AG08396 (cell line): ENCODE results near the gene LRRC32.

ENCODE experiments used
- DNase-seq: peaks from one replicate; pipeline ENCODE4 v3.0.0; 2012; ENCODE audit warnings: low spot score, mixed read lengths

LRRC32 gene

GRCh38 chr11:76678321-76678720 is 7.8 kb upstream of the LRRC32 start:
- no peak for DNase-seq

GRCh38 chr11:76677458-76677765 is 6.9 kb upstream of the LRRC32 start:
- DNase-seq, result no peak

- no peak for DNase-seq
Observed at GRCh38 chr11:76676636-76677457, 6.3 kb upstream of the LRRC32 start.

DNA sequence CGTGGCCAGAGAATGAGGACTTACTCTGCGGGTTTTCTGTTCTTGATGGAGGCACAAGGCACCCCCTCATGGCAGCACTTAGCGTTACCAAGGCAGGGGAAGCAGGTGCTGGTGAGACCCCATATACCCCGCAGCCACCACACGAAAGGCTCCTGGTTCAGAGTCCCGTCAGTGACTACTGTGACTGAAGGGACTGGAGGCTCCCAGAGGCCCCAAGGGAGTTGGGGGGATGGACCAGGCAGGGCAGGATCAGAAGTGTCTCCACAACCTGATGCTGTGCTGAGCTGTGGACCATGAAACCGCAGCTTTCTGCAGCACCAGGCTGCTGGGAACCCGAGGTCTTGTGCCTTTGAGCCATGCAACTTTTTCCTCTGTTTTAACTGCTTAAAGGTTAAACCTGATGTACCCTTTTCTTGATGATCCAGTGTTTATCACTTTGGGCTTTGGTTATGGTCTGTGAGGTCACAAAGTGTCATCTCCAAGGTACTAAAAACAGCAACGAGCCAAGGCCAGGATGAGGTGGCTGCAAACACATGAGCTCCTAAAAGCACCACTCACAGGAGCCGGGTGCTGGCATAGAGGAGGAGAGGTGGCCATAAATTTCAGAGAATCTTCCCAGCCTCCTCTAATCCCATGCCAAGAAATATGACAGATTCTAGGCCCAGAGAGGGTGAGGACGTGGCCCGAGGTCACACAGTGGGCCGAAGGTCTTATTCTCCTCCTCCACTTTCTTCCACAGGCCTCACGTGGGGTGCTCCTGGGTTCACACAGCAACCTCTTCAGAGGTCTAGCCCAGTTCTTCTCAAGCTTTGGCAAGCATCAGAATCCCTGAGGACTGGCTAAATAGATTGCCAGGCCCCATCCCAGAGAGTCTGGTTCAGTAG is 4.2 kb upstream of the LRRC32 start:
- DNase-seq, result no peak

GRCh38 chr11:76673176-76674142 is 2.9 kb upstream of the LRRC32 start:
- no peak for DNase-seq

DNA sequence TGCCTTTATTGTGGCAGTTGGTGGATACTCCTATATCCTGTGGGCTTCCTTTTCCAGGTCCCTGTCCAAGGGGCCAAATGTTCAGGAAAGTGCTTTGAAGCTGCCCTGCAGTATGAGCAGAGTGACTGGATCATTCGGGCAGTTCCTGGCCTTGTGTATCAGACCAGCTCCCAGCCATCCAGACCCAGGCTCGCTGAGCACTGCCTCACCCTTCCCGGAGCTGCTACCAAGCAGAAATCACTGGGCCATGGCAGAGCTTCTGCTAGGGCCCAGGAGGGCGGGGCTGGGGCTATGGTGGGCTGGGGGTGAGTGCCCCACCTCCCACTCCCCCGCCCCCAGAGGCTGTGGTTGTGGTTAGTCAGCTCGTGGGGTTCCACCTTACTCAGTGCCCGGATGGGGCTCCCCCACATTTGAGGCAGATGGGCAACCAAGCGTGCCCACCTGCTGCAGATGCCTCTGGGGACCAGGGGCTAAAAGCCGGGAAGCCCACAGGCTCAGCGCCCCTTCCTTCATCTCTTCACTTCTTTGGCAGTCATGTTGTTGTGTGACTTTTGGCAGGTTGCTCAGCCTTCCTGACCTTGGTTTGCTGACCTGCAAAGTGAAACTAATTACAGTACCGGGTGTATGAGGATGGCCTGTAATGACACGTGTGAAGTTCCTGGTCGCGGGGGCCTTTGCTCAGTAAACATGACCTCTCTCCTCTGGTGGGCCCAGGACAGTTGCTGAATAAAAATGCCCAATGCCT is 2.1 kb upstream of the LRRC32 start:
- DNase-seq, result no peak

DNA sequence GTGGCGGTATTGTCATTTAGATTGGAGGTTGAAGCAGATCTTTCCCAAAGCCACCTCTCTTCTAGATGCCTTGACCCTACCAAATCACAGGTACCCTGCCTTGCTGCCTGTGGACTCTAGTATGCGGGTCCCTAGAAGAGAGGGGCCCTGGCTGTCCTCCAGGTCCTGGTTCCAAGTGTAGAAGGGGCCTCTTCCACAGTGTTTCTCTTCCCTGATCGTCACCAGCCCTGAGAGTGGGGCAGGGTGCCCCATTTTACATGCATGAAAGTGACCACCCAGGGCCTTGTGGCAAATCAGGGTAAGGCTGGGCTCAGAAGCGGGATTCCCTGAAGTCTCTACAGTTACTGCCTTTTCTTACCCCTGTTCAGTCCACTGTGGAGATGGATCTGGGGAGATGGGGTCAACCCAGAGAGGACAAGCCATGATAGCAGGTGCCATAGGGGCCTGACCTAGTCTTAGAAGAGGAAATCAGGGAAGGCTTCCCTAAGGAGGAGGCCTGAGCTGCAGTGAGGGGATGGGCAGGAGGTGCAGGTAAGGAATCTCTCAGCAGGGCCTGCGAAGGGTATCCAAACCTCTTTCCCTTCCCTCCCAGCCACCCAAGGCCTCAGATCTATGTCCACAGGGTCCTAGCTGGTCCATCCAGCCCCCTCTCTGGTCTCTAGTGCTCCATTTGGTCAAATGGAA is 1.2 kb upstream of the LRRC32 start:
- no peak for DNase-seq

- DNase-seq, result no peak
Observed at GRCh38 chr11:76671237-76671592, 668 bp upstream of the LRRC32 start.

DNA sequence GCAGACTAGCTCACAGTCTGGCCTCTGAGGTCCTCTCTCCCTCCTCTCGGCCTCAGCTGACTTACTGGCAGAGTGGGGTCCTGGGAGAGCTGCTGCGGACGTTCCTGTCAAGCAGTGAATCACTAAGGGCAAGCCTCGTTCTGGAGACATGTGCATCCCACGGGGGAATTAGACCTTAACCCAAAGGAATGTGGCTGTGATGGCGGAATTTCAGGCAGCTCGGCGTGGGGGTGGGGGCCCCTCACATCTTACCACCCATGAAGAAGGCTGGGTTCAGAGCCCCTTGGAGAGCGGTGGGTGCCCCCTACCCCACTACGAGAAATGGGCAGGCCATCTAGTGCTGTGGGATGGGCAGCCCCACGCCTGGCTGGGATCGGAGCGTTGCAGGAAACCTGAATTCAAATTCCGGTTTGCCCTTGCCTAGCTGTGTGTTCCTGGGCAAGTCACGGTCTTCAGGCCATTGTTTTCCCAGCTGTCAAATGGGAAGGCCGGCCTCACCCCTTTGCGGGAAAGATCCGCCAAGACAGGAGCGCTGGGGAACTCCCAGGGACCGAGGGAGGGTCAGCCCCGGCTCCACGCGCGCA is 554 bp downstream of the LRRC32 start:
- peak; percentile 74 for DNase-seq

DNA sequence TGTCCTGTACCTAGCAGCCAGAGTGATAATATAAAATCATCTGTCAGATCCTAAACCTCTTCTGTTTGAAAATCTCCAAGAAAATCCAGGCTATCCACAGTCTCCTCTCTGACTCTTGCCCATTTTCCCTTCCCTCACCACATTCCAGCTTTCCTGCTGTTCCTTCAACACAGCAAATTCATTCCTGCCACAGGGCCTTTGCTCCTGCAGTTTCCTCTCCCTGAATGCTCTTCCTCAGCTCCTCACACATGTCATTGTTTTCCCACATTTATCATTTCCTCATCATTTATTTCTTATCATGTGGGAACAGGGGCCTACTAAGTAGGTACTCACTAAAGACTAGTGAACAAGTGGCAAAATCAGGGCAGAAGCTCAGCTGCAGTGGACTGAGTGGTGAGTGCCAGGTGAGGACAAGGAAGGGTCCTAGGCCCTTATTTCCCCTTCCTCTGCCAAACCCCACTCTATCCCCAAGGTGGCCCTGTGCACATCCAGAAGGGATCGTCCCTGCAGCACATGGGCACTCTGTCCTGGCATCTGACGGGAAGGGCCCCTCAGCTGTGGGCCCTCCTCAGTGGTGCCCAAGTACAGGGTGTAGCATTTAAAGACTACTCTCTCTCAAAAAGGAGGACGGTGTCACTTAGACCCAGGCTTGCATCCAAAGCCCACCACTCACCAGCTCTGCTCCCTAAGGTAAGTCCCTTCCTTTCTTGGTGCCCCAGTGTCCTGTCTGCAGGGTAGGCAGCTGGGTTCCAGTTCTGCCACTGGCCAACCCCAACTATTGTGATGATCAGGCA is 2.0 kb downstream of the LRRC32 start:
- no peak for DNase-seq

DNA sequence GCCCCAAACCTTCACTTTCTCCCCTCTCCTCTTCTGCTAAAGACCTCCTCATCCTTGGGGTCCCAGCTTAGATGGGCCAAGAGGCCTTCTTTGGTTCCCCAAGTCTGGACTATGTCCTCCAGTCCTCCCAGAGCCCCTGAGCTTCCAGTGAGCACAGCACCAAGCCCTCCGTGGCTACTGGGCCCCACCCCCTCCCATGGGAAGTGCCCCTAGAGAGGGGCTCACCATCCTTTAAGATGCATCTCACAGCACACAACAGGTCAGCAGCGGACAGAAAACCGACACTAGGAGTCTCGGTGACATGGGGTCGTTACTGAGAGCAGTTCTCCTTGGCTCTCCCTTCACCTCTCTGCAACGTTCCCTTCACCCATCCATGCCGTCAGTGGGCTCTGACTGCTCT is 2.7 kb downstream of the LRRC32 start:
- no peak for DNase-seq

DNA sequence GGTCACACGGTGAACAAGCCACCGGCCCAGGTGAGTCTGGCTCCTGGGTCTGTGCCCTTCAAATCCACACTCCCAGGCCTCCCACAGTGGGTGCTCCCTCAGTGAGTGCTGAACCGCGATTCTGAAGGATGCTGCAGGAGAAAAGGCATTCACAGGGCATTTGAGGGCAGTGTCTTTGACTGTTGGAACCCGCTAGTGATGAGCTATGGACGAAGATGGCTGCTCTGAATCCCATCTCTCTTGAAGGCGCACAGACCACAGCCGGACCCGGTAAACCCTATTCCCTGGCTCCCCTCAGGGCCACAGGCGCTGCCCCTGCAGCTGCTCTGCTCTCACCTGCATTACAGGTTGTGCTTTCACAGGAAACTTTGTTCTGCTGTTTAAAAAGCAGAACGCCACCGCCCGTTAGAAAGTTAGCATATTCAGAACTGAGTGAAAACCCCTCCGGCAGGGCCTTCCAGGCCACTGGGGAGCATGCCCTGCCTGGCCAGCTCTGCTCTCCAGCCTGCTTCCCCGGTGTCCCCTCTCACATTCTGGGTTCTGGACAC is 3.2 kb downstream of the LRRC32 start:
- DNase-seq, result no peak

DNA sequence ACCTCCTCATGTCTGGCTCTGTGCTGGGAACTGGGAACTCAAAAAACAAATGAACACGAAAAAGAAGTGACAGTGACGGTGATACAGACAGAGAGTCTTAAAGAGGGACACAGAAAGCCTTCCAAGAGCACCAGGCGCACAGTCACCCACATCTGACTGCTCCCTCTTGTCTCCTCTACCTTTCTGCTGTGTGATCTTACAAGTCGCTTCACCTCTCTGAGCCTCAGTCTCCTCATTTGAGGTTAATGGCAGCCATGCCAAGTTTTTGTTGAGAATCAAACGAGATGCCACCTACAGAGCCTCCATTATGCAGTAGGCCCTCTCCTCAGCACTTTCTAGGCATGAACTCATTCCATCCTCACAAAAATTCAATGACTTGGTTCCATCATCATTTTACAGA is 3.7 kb downstream of the LRRC32 start:
- DNase-seq, result no peak

DNA sequence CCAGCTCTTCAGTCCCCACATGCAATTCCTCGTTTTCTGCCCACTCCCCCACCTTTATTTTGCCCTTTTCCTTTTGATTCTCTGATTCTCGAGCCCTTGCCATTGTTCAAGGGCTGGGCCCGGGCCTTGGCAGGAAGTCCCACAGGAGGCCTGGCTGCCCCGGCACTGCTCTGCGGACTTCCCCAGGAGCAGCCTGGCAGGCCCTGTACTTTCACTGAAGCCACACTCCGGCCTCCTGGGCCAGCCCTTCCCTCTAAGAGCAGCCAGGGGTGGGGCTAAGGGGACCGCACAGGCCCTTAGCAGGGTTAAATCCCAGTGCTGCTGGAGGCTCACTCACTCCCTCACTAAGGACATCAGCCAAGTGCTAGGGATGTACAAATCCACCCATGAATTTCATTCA is 4.1 kb downstream of the LRRC32 start:
- peak; percentile 53 for DNase-seq

DNA sequence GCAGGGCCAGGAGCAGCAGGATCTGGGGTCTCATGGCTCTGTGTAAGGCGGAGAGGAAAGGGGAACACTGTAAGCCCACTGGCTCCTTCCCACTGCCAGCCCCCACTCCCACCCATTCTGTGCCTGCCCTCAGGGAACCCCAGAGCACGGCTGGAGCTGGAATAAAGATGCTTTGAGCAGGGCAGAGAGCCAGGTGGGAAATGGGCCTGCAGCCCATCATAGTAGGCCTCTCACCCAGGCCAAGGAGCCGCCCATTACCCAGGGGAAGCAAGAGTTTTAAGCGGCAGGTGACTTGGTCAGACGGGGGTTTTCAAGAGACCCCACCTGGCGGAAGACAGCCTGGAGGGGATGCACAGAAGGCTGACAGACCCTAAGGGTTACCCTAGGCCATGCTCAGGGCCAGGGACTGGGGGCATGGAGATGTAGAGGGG is 4.6 kb downstream of the LRRC32 start:
- no peak for DNase-seq

- DNase-seq, result no peak
Observed at GRCh38 chr11:76665172-76665571, 5.4 kb downstream of the LRRC32 start.

DNA sequence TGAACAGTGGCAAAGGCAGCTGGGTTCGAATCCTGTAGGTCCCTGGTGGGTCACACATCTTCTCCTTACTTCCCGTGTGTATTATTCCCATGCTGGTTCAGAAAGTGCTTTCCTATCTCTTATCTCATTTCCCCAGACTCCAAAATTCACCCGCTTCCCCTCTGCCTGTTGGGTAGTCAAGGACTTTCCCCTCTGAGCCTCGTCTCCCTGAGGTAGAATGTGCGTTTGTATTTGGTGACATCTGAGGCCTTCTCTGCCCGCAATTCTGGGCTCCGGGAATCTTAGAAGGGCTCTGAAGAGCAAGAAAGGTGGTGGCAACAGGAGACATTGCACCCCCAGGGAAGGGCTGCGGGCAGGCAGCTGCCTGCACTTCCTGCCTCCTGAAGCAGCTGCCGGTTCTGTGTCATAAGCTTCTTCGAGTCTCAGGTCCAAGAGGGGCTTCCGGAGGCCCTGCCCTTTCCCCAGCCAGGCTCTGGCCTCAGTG is 5.9 kb downstream of the LRRC32 start:
- no peak for DNase-seq

DNA sequence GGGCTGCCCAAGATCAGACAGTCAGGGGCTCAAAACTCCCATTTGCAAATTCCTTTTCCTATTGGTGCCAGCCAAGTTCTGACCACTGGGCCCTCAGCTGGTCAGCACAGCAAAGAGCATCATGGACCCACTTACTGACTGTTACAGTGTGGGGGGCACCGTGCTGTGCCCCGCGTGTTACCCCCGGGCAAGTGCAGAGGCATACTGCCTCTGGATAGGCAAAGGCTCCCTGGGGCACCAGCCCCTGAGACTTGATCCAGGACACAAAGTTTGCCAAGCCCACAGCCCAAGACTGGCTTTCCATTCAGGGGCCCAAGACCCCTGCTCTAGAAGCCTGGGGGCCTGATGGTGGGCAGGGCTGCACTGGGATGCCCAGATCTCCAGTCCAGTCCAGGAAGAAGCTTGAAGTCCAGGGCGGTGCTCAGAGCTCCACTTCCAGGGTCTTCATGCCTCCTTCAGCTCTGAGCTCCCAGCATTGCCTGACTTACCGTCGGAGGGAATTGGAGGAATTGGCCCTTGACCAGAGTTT is 6.6 kb downstream of the LRRC32 start:
- DNase-seq, result no peak

DNA sequence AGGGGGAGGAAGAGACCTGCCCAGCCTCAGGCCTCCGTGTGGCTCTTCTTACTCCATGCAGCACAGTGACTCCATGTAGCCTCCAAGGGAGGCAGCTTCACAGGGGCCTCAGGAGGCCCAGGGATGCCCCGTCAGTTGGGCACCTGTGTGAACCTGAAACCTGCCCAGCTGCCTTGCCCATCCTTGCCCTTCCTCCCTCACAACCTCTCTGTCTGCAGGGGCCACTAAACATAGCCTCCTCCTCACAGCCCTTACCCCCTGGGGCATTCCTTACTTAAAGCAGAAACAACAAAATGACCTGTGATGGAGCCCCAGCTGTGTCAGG is 7.1 kb downstream of the LRRC32 start:
- no peak for DNase-seq
